NCI-H2029 treated with DMSO at 0.1 percent for 48 hours (cell line): ENCODE measurements around the gene EAF1.
"Not testable (repeated sequence)": the region's sequence is repeated elsewhere in the genome, so short reads cannot be mapped to it uniquely, and the experiment has no call there.

Experiments
- DNase-seq: peaks from one replicate; lab custom pipeline; 2025; lab: John Stamatoyannopoulos, UW

EAF1 gene

GRCh38 chr3:15452156-15452555, 24.8 kb downstream of the EAF1 start:
- DNase-seq, result no peak

- no peak for DNase-seq
These were observed 25.6 kb downstream of the EAF1 start for GRCh38 chr3:15452961-15453360.

- DNase-seq, result no peak
These were observed 26.1 kb downstream of the EAF1 start for GRCh38 chr3:15453501-15453900.

GRCh38 chr3:15453991-15454625, 26.7 kb downstream of the EAF1 start:
- no peak for DNase-seq

- DNase-seq, result no peak
These were observed 27.6 kb downstream of the EAF1 start for GRCh38 chr3:15454965-15455364.

GRCh38 chr3:15455756-15456155, 28.4 kb downstream of the EAF1 start:
- no peak for DNase-seq

GRCh38 chr3:15456321-15456720, 28.9 kb downstream of the EAF1 start:
- no peak for DNase-seq

- DNase-seq, result not testable (repeated sequence)
These were observed 29.5 kb downstream of the EAF1 start for GRCh38 chr3:15456915-15457314.

GRCh38 chr3:15458212-15458780, 30.9 kb downstream of the EAF1 start:
- no peak for DNase-seq

GRCh38 chr3:15460891-15461531, 33.6 kb downstream of the EAF1 start:
- no peak for DNase-seq

GRCh38 chr3:15462451-15462850, 35.1 kb downstream of the EAF1 start:
- DNase-seq, result no peak

- DNase-seq, result no peak
These were observed 38.6 kb downstream of the EAF1 start for GRCh38 chr3:15465876-15466585.

GRCh38 chr3:15467227-15468181, 40.1 kb downstream of the EAF1 start:
- DNase-seq, result no peak

- DNase-seq, result no peak
These were observed 42.9 kb downstream of the EAF1 start for GRCh38 chr3:15470261-15470660.

GRCh38 chr3:15470849-15471248, 43.5 kb downstream of the EAF1 start:
- no peak for DNase-seq

- DNase-seq, result no peak
These were observed 44.5 kb downstream of the EAF1 start for GRCh38 chr3:15471861-15472260.

- DNase-seq, result no peak
These were observed 47.8 kb downstream of the EAF1 start for GRCh38 chr3:15475161-15475560.

- DNase-seq, result no peak
These were observed 49.0 kb downstream of the EAF1 start for GRCh38 chr3:15476378-15476777.

GRCh38 chr3:15477951-15478639, 50.7 kb downstream of the EAF1 start:
- no peak for DNase-seq

- DNase-seq, result no peak
These were observed 51.2 kb downstream of the EAF1 start for GRCh38 chr3:15478640-15478979.
